T-helper 17 cell (primary cell): ENCODE results near the gene ACTN1. TPM values are rescaled to one million over a fixed set of nuclear protein-coding genes. Genes with fewer than 3 reads are reported as not detected.

Experiments
- ATAC-seq: fragments of 150-1000 bp; cut with Tn5 transposase; 2 replicates; pipeline ENCODE4 v1.10.0; 2021; ENCODE audit warnings: mild to moderate bottlenecking, moderate library complexity
- DNase-seq, 3 donors: peaks; one replicate each; pipeline versions ENCODE4 v3.0.0 to v3.0.0-alpha.2; 2020 to 2021
- H3K9me3 ChIP-seq: one replicate; pipeline ENCODE4 v1.7.0; 2013; ENCODE audit warnings: low read length, mild to moderate bottlenecking; ENCODE audit not compliant: control insufficient read depth, poor library complexity, severe bottlenecking
- H3K27ac Mint-ChIP-seq: one replicate; pipeline ENCODE4 v1.8.0; 2022; ENCODE audit warnings: mild to moderate bottlenecking, moderate library complexity, mixed read lengths
- H3K27me3 Mint-ChIP-seq: one replicate; pipeline ENCODE4 v1.8.0; 2022; ENCODE audit warnings: mixed read lengths
- H3K36me3 Mint-ChIP-seq: one replicate; pipeline ENCODE4 v1.8.0; 2022; ENCODE audit warnings: low read depth, mixed read lengths
- H3K4me1 Mint-ChIP-seq: one replicate; pipeline ENCODE4 v1.8.0; 2022; ENCODE audit warnings: mild to moderate bottlenecking, mixed read lengths
- H3K4me3 Mint-ChIP-seq: one replicate; pipeline ENCODE4 v1.8.0; 2022; ENCODE audit warnings: mild to moderate bottlenecking, moderate library complexity, mixed read lengths
- total RNA-seq, 4 donors: library from RNA in 2 of 4; stranded (reverse) in 2 of 4; gene quantifications; one replicate each; pipeline ENCODE4 v1.2.3 and lab custom pipeline; 2022 to 2026

ACTN1 gene
- total RNA-seq, 2 donors from 2014 or later = 36.8 to 88.9 TPM

- Mint-ChIP-seq H3K27me3 (no peaks in the 10 kb centered on the region), H3K27ac (no peak overlapping the region), H3K4me3 (no peak overlapping the region), H3K36me3 (no peaks in the 10 kb centered on the region), H3K4me1 (peaks cover 2% of the 10 kb centered on the region)
- no peaks in the 10 kb centered on the region for H3K9me3 ChIP-seq
- no peak for ATAC-seq
- no peak for DNase-seq
These were observed 85.0 kb downstream of the ACTN1 start for GRCh38 chr14:68894123-68894522.

- Mint-ChIP-seq H3K27ac (no peak overlapping the region), H3K27me3 (no peaks in the 10 kb centered on the region), H3K36me3 (no peaks in the 10 kb centered on the region), H3K4me1 (peaks cover 4% of the 10 kb centered on the region), H3K4me3 (no peak overlapping the region)
- no peaks in the 10 kb centered on the region for H3K9me3 ChIP-seq
- ATAC-seq (no peak), DNase-seq (no peak)
These were observed 85.5 kb downstream of the ACTN1 start for GRCh38 chr14:68893566-68893965.

GRCh38 chr14:68892961-68893360 lies 86.1 kb downstream of the ACTN1 start:
- Mint-ChIP-seq H3K4me3 (no peak overlapping the region), H3K36me3 (peaks cover under 1% of the 10 kb centered on the region), H3K27ac (no peak overlapping the region), H3K27me3 (no peaks in the 10 kb centered on the region), H3K4me1 (peaks cover 4% of the 10 kb centered on the region)
- ATAC-seq (no peak), DNase-seq (no peak)
- no peaks in the 10 kb centered on the region for H3K9me3 ChIP-seq

GRCh38 chr14:68891851-68892660 lies 87.0 kb downstream of the ACTN1 start:
- H3K4me1 Mint-ChIP-seq = peaks cover 4% of the 10 kb centered on the region
- no peak overlapping the region for H3K27ac Mint-ChIP-seq
- no peak for DNase-seq
- H3K4me3 Mint-ChIP-seq = no peak overlapping the region
- no peaks in the 10 kb centered on the region for H3K9me3 ChIP-seq
- peaks cover 3% of the 10 kb centered on the region for H3K36me3 Mint-ChIP-seq
- H3K27me3 Mint-ChIP-seq = no peaks in the 10 kb centered on the region
- ATAC-seq = no peak

- Mint-ChIP-seq H3K27ac (no peak overlapping the region), H3K4me3 (no peak overlapping the region), H3K4me1 (peaks cover 4% of the 10 kb centered on the region), H3K36me3 (peaks cover 3% of the 10 kb centered on the region), H3K27me3 (no peaks in the 10 kb centered on the region)
- no peak for DNase-seq
- ATAC-seq = no peak
- no peaks in the 10 kb centered on the region for H3K9me3 ChIP-seq
These were observed 88.8 kb downstream of the ACTN1 start for GRCh38 chr14:68890173-68890931.

GRCh38 chr14:68888883-68889282 lies 90.2 kb downstream of the ACTN1 start:
- H3K36me3 Mint-ChIP-seq = peaks cover 3% of the 10 kb centered on the region
- no peak overlapping the region for H3K27ac Mint-ChIP-seq
- H3K4me1 Mint-ChIP-seq = peaks cover 4% of the 10 kb centered on the region
- ATAC-seq = no peak
- no peaks in the 10 kb centered on the region for H3K27me3 Mint-ChIP-seq
- no peaks in the 10 kb centered on the region for H3K9me3 ChIP-seq
- DNase-seq = no peak
- H3K4me3 Mint-ChIP-seq = no peak overlapping the region

- no peak for DNase-seq
- Mint-ChIP-seq H3K36me3 (peaks cover 3% of the 10 kb centered on the region), H3K4me3 (no peak overlapping the region), H3K27ac (no peak overlapping the region), H3K27me3 (no peaks in the 10 kb centered on the region), H3K4me1 (peaks cover 4% of the 10 kb centered on the region)
- no peak for ATAC-seq
- no peaks in the 10 kb centered on the region for H3K9me3 ChIP-seq
These were observed 90.9 kb downstream of the ACTN1 start for GRCh38 chr14:68888025-68888850.

- no peak for DNase-seq
- peaks cover 7% of the 10 kb centered on the region for H3K36me3 Mint-ChIP-seq
- no peaks in the 10 kb centered on the region for H3K9me3 ChIP-seq
- peaks cover 4% of the 10 kb centered on the region for H3K4me1 Mint-ChIP-seq
- no peak overlapping the region for H3K4me3 Mint-ChIP-seq
- H3K27me3 Mint-ChIP-seq = no peaks in the 10 kb centered on the region
- H3K27ac Mint-ChIP-seq = no peak overlapping the region
- no peak for ATAC-seq
These were observed 93.0 kb downstream of the ACTN1 start for GRCh38 chr14:68886109-68886434.

- DNase-seq (no peak), ATAC-seq (no peak)
- Mint-ChIP-seq H3K27ac (no peak overlapping the region), H3K27me3 (no peaks in the 10 kb centered on the region), H3K4me3 (no peak overlapping the region), H3K36me3 (peaks cover 7% of the 10 kb centered on the region), H3K4me1 (peaks cover 4% of the 10 kb centered on the region)
- H3K9me3 ChIP-seq = no peaks in the 10 kb centered on the region
These were observed 93.6 kb downstream of the ACTN1 start for GRCh38 chr14:68885226-68886108.

GRCh38 chr14:68884031-68885030 lies 94.8 kb downstream of the ACTN1 start:
- Mint-ChIP-seq H3K4me1 (peaks cover 4% of the 10 kb centered on the region), H3K36me3 (peaks cover 7% of the 10 kb centered on the region), H3K4me3 (no peak overlapping the region), H3K27ac (no peak overlapping the region), H3K27me3 (no peaks in the 10 kb centered on the region)
- H3K9me3 ChIP-seq = no peaks in the 10 kb centered on the region
- DNase-seq (no peak), ATAC-seq (no peak)

- no peaks in the 10 kb centered on the region for H3K9me3 ChIP-seq
- H3K27ac Mint-ChIP-seq = no peak overlapping the region
- peaks cover 9% of the 10 kb centered on the region for H3K36me3 Mint-ChIP-seq
- no peaks in the 10 kb centered on the region for H3K4me1 Mint-ChIP-seq
- ATAC-seq (no peak), DNase-seq (no peak)
- H3K27me3 Mint-ChIP-seq = no peaks in the 10 kb centered on the region
- no peak overlapping the region for H3K4me3 Mint-ChIP-seq
These were observed 96.9 kb downstream of the ACTN1 start for GRCh38 chr14:68882235-68882634.

GRCh38 chr14:68881396-68881795 lies 97.7 kb downstream of the ACTN1 start:
- ATAC-seq = no peak
- no peaks in the 10 kb centered on the region for H3K27me3 Mint-ChIP-seq

More at GRCh38 chr14:68881396-68881795, 97.7 kb downstream of the ACTN1 start:
- Mint-ChIP-seq H3K27ac (no peak overlapping the region), H3K4me3 (no peak overlapping the region), H3K36me3 (peaks cover 9% of the 10 kb centered on the region), H3K4me1 (no peaks in the 10 kb centered on the region)
- H3K9me3 ChIP-seq = no peaks in the 10 kb centered on the region
- no peak for DNase-seq
